ACC112 (cell line): Measurements from ENCODE around the gene YPEL1.

Experiments
- H2AFZ ChIP-seq: fragments of 200-600 bp; sonication (generic); one replicate; pipeline ENCODE4 v1.6.0; 2017; ENCODE audit warnings: antibody characterized with exemption, low read length; ENCODE audit not compliant: unreplicated experiment
- H3K27ac ChIP-seq: fragments of 200-600 bp; sonication (generic); 2 replicates; pipeline ENCODE4 v1.5.1; 2014; ENCODE audit warnings: low read depth, mild to moderate bottlenecking, antibody characterized with exemption, low read length, moderate library complexity
- H3K27me3 ChIP-seq: fragments of 200-600 bp; sonication (generic); 2 replicates; pipeline ENCODE4 v1.6.1; 2014; ENCODE audit warnings: mild to moderate bottlenecking, antibody characterized with exemption, low read length, moderate library complexity, mixed read lengths; ENCODE audit not compliant: insufficient read depth
- H3K36me3 ChIP-seq: fragments of 200-600 bp; sonication (generic); 2 replicates; pipeline ENCODE4 v1.6.1; 2016; ENCODE audit warnings: mild to moderate bottlenecking, antibody characterized with exemption, low read length, moderate library complexity, mixed read lengths; ENCODE audit not compliant: insufficient read depth
- H3K4me1 ChIP-seq: fragments of 200-600 bp; sonication (generic); one replicate; pipeline ENCODE4 v1.6.1; 2016; ENCODE audit warnings: low read length, mixed read lengths; ENCODE audit not compliant: insufficient read depth, unreplicated experiment, control insufficient read depth
- H3K4me3 ChIP-seq: fragments of 200-600 bp; sonication (generic); 2 replicates; pipeline ENCODE4 v1.5.1; 2014; ENCODE audit warnings: mild to moderate bottlenecking, low read depth, low read length
- H3K79me2 ChIP-seq: fragments of 200-600 bp; sonication (generic); one replicate; pipeline ENCODE4 v1.6.0; 2016; ENCODE audit warnings: low read length; ENCODE audit not compliant: control insufficient read depth, unreplicated experiment, insufficient read depth

YPEL1 gene

GRCh38 chr22:21762712-21763581 lies 27.4 kb upstream of the YPEL1 start:
- no peak overlapping the region for H3K4me3 ChIP-seq
- no peaks in the 10 kb centered on the region for H3K79me2 ChIP-seq
- H3K36me3 ChIP-seq = peaks cover 2% of the 10 kb centered on the region; the same call in 1 of the 2 replicates
- H2AFZ ChIP-seq = no peak overlapping the region
- H3K4me1 ChIP-seq = peaks cover 8% of the 10 kb centered on the region
- H3K27me3 ChIP-seq = no peaks in the 10 kb centered on the region
- no peak overlapping the region for H3K27ac ChIP-seq

- no peaks in the 10 kb centered on the region for H3K27me3 ChIP-seq
- peaks cover 2% of the 10 kb centered on the region; the same call in 1 of the 2 replicates for H3K36me3 ChIP-seq
- H3K79me2 ChIP-seq = no peaks in the 10 kb centered on the region
- H3K4me3 ChIP-seq = no peak overlapping the region
- H3K27ac ChIP-seq = no peak overlapping the region
- peaks cover 8% of the 10 kb centered on the region for H3K4me1 ChIP-seq
- H2AFZ ChIP-seq = no peak overlapping the region
Measured at GRCh38 chr22:21761994-21762680, 26.5 kb upstream of the YPEL1 start.

- Histone ChIP-seq H2AFZ (no peak overlapping the region), H3K36me3 (peaks cover 2% of the 10 kb centered on the region; the same call in 1 of the 2 replicates), H3K4me1 (peaks cover 17% of the 10 kb centered on the region), H3K27me3 (no peaks in the 10 kb centered on the region), H3K79me2 (no peaks in the 10 kb centered on the region), H3K27ac (no peak overlapping the region; the same call in 1 of the 2 replicates), H3K4me3 (no peak overlapping the region)
Measured at GRCh38 chr22:21761086-21761485, 25.5 kb upstream of the YPEL1 start.

GRCh38 chr22:21760640-21761039 lies 25.0 kb upstream of the YPEL1 start:
- H3K4me3 ChIP-seq = no peak overlapping the region
- no peaks in the 10 kb centered on the region for H3K27me3 ChIP-seq
- no peak overlapping the region; the same call in 1 of the 2 replicates for H3K27ac ChIP-seq
- peaks cover 2% of the 10 kb centered on the region; the same call in 1 of the 2 replicates for H3K36me3 ChIP-seq
- no peak overlapping the region for H2AFZ ChIP-seq
- peaks cover 20% of the 10 kb centered on the region for H3K4me1 ChIP-seq
- H3K79me2 ChIP-seq = no peaks in the 10 kb centered on the region

GRCh38 chr22:21759646-21760376 lies 24.2 kb upstream of the YPEL1 start:
- H3K4me3 ChIP-seq = no peak overlapping the region
- peaks cover 28% of the 10 kb centered on the region for H3K4me1 ChIP-seq
- H3K79me2 ChIP-seq = no peaks in the 10 kb centered on the region
- no peak overlapping the region for H3K27ac ChIP-seq
- H3K27me3 ChIP-seq = no peaks in the 10 kb centered on the region
- H2AFZ ChIP-seq = no peak overlapping the region
- peaks cover 2% of the 10 kb centered on the region; the same call in 1 of the 2 replicates for H3K36me3 ChIP-seq

GRCh38 chr22:21759093-21759492 lies 23.5 kb upstream of the YPEL1 start:
- H3K36me3 ChIP-seq = peaks cover 2% of the 10 kb centered on the region; the same call in 1 of the 2 replicates
- no peaks in the 10 kb centered on the region for H3K27me3 ChIP-seq
- H3K79me2 ChIP-seq = no peaks in the 10 kb centered on the region
- no peak overlapping the region for H3K27ac ChIP-seq
- no peak overlapping the region for H3K4me3 ChIP-seq
- H3K4me1 ChIP-seq = peaks cover 33% of the 10 kb centered on the region
- H2AFZ ChIP-seq = no peak overlapping the region

- Histone ChIP-seq H3K27me3 (no peaks in the 10 kb centered on the region), H3K79me2 (no peaks in the 10 kb centered on the region), H3K4me1 (peaks cover 33% of the 10 kb centered on the region), H3K4me3 (no peak overlapping the region), H3K27ac (no peak overlapping the region), H3K36me3 (peaks cover 2% of the 10 kb centered on the region; the same call in 1 of the 2 replicates), H2AFZ (no peak overlapping the region)
Measured at GRCh38 chr22:21758091-21758864, 22.7 kb upstream of the YPEL1 start.

GRCh38 chr22:21755851-21756284 lies 20.3 kb upstream of the YPEL1 start:
- no peaks in the 10 kb centered on the region for H3K27me3 ChIP-seq
- no peaks in the 10 kb centered on the region for H3K79me2 ChIP-seq
- peak overlapping the region; percentile 85 for H3K27ac ChIP-seq
- no peaks in the 10 kb centered on the region for H3K36me3 ChIP-seq
- peaks cover 30% of the 10 kb centered on the region for H3K4me1 ChIP-seq
- H2AFZ ChIP-seq = no peak overlapping the region
- no peak overlapping the region for H3K4me3 ChIP-seq

GRCh38 chr22:21754523-21754922 lies 18.9 kb upstream of the YPEL1 start:
- peak overlapping the region; percentile 75; the same call in 1 of the 2 replicates for H3K27ac ChIP-seq
- no peak overlapping the region for H2AFZ ChIP-seq
- H3K36me3 ChIP-seq = no peaks in the 10 kb centered on the region
- H3K79me2 ChIP-seq = no peaks in the 10 kb centered on the region
- peaks cover 25% of the 10 kb centered on the region for H3K4me1 ChIP-seq
- H3K27me3 ChIP-seq = no peaks in the 10 kb centered on the region
- peak overlapping the region; percentile 20 for H3K4me3 ChIP-seq
